SU-DHL-6 (cell line): Measurements from ENCODE around the gene RAB17.

ENCODE experiments used
- CTCF ChIP-seq: fragments of 200-600 bp; sonication (generic); IDR thresholded peaks from one replicate; pipeline ENCODE4 v1.5.1; 2017; ENCODE audit warnings: antibody characterized with exemption, mild to moderate bottlenecking, low read length, moderate library complexity; ENCODE audit not compliant: insufficient read depth, poor library complexity, severe bottlenecking
- EZH2phosphoT487 ChIP-seq: fragments of 200-600 bp; sonication (generic), shearing (Covaris generic); conservative IDR thresholded peaks from 2 replicates; pipeline ENCODE4 v1.6.1; 2018; ENCODE audit warnings: mild to moderate bottlenecking, antibody characterized with exemption, low read length, moderate library complexity, mixed read lengths

DNA sequence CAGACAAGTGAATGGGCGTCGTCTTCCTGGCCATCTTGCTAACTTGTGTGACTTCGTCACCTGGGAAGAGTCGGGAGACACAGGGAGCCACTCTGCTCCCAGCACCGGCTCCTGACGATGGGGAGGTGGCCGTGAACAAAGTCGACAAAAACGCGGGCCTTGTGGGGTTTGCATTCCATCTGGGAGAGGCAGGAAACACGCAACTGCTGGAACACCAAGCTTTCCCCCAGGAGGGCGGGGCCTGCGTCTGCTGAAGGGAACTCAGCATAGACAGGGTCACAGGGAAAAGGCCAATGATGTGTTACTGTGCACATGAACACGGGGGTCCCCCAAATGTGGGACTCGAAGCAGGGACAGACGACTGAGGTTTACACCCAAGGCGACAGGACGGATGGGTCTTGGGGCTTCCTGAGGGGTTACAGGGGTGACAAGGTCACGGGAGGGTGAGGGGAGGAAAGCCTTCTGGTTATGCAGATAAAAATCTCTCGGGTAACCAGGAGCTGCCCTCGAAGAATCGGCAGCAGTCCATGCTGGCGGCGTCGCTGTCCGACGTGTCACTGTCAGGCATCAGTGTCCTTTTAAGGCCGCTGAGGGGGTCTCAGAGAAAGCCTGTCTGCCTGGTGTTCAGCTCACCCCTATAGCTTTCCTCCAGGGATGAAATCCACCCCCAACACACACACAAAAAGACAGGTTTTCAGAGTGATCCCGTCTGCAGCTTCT lies 52.4 kb downstream of the RAB17 start:
- TF ChIP-seq CTCF (no peak), EZH2phosphoT487 (no peak)
